Measurements from ENCODE around the gene ZNF492. TPM values are rescaled to one million over a fixed set of nuclear protein-coding genes. Genes with fewer than 3 reads are reported as not detected.

ZNF492 gene
- total RNA-seq, 1 experiment from 2014 or later, result not detected

GRCh38 chr19:22622901-22623840, 11.0 kb upstream of the ZNF492 start:
- H3K9me3 ChIP-seq, result no peaks in the 10 kb centered on the region
- peaks cover 10% of the 10 kb centered on the region for H3K9me3 Mint-ChIP-seq (ENCODE audit: unreplicated experiment)

GRCh38 chr19:22623841-22624221, 10.3 kb upstream of the ZNF492 start:
- Mint-ChIP-seq H3K4me3 (ENCODE audit: unreplicated experiment) (no peak overlapping the region), H3K36me3 (ENCODE audit: insufficient read depth, unreplicated experiment) (no peaks in the 10 kb centered on the region), H3K9me3 (ENCODE audit: unreplicated experiment) (peaks cover 10% of the 10 kb centered on the region), H3K27ac (ENCODE audit: unreplicated experiment) (no peak overlapping the region), H3K4me1 (ENCODE audit: low read depth, unreplicated experiment) (no peaks in the 10 kb centered on the region), H3K27me3 (ENCODE audit: insufficient read depth, unreplicated experiment) (no peaks in the 10 kb centered on the region)
- no peak for TF ChIP-seq CTCF (IDR thresholded peaks at IDR 0.05; ENCODE audit: insufficient read depth in 1 of 2, low read depth in 1 of 2, low read length in 1 of 2, severe bottlenecking in 1 of 2, unreplicated experiment in 1 of 2)
- no peaks in the 10 kb centered on the region for H3K9me3 ChIP-seq
- H3K4me3 ChIP-seq (ENCODE audit: low read depth, low read length), result no peak overlapping the region
- DNase-seq, result no peak
- intact Hi-C loops (cut with micrococcal nuclease; ENCODE audit: unreplicated experiment), result no loop called here
- no peaks in the 10 kb centered on the region for H3K27me3 ChIP-seq (replicated peaks; ENCODE audit: control insufficient read depth, insufficient read depth, low read length)
- BruUV-seq (replicated peaks), result no TSS peak
- CTCF ChIA-PET, result no interaction called here
- H3K36me3 ChIP-seq (ENCODE audit: control insufficient read depth, insufficient read depth, low read length), result no peaks in the 10 kb centered on the region
- POLR2A ChIA-PET, result no interaction called here
- no peaks in the 10 kb centered on the region for H3K4me1 ChIP-seq

More at GRCh38 chr19:22622901-22623840, 11.0 kb upstream of the ZNF492 start:
- intact Hi-C loops (cut with micrococcal nuclease; ENCODE audit: unreplicated experiment), result no loop called here
- no TSS peak for BruUV-seq (replicated peaks)
- Histone ChIP-seq H3K4me3 (ENCODE audit: low read depth, low read length) (no peak overlapping the region), H3K36me3 (ENCODE audit: control insufficient read depth, insufficient read depth, low read length) (no peaks in the 10 kb centered on the region), H3K4me1 (no peaks in the 10 kb centered on the region), H3K27me3 (replicated peaks; ENCODE audit: control insufficient read depth, insufficient read depth, low read length) (no peaks in the 10 kb centered on the region)
- Mint-ChIP-seq H3K4me1 (ENCODE audit: low read depth, unreplicated experiment) (no peaks in the 10 kb centered on the region), H3K27ac (ENCODE audit: unreplicated experiment) (no peak overlapping the region), H3K4me3 (ENCODE audit: unreplicated experiment) (no peak overlapping the region), H3K27me3 (ENCODE audit: insufficient read depth, unreplicated experiment) (no peaks in the 10 kb centered on the region), H3K36me3 (ENCODE audit: insufficient read depth, unreplicated experiment) (no peaks in the 10 kb centered on the region)
- no peak for TF ChIP-seq CTCF (IDR thresholded peaks at IDR 0.05; ENCODE audit: insufficient read depth in 1 of 2, low read depth in 1 of 2, low read length in 1 of 2, severe bottlenecking in 1 of 2, unreplicated experiment in 1 of 2)
- POLR2A ChIA-PET, result no interaction called here
- CTCF ChIA-PET, result no interaction called here
- DNase-seq, result no peak

GRCh38 chr19:22625266-22626035, 8.7 kb upstream of the ZNF492 start:
- Mint-ChIP-seq H3K9me3 (ENCODE audit: unreplicated experiment) (no peaks in the 10 kb centered on the region), H3K4me1 (ENCODE audit: low read depth, unreplicated experiment) (no peaks in the 10 kb centered on the region), H3K4me3 (ENCODE audit: unreplicated experiment) (no peak overlapping the region), H3K27ac (ENCODE audit: unreplicated experiment) (no peak overlapping the region), H3K36me3 (ENCODE audit: insufficient read depth, unreplicated experiment) (no peaks in the 10 kb centered on the region), H3K27me3 (ENCODE audit: insufficient read depth, unreplicated experiment) (no peaks in the 10 kb centered on the region)
- no TSS peak for BruUV-seq (replicated peaks)
- Histone ChIP-seq H3K4me1 (no peaks in the 10 kb centered on the region), H3K36me3 (ENCODE audit: control insufficient read depth, insufficient read depth, low read length) (no peaks in the 10 kb centered on the region), H3K9me3 (no peaks in the 10 kb centered on the region; the same call in 1 of the 2 replicates), H3K27me3 (replicated peaks; ENCODE audit: control insufficient read depth, insufficient read depth, low read length) (no peaks in the 10 kb centered on the region), H3K4me3 (ENCODE audit: low read depth, low read length) (no peak overlapping the region)
- intact Hi-C loops (cut with micrococcal nuclease; ENCODE audit: unreplicated experiment), result no loop called here
- CTCF ChIA-PET, result no interaction called here
- no peak for TF ChIP-seq CTCF (IDR thresholded peaks at IDR 0.05; ENCODE audit: insufficient read depth in 1 of 2, low read depth in 1 of 2, low read length in 1 of 2, severe bottlenecking in 1 of 2, unreplicated experiment in 1 of 2)
- POLR2A ChIA-PET, result no interaction called here
- DNase-seq, result no peak
